ENCODE results near the gene RNF145.
"Not testable (repeated sequence)": the region's sequence is repeated elsewhere in the genome, so short reads cannot be mapped to it uniquely, and the experiment has no call there.

Gene RNF145

GRCh38 chr5:159209438-159210209, at the start of gene RNF145:
Gene RNF145, minus strand, starts transcription at chr5:159209553. Its CDS starts 5,936 bp downstream, at chr5:159203617.
- DNase-seq (ENCODE audit: low spot score) = peak; percentile 89

GRCh38 chr5:159258361-159258760, 49.0 kb upstream of the RNF145 start:
- DNase-seq (ENCODE audit: low spot score) = no peak

- no peak for DNase-seq (ENCODE audit: low spot score)
Observed at GRCh38 chr5:159257629-159258283, 48.4 kb upstream of the RNF145 start.

GRCh38 chr5:159257007-159257406, 47.7 kb upstream of the RNF145 start:
- no peak for DNase-seq (ENCODE audit: low spot score)

- no peak for DNase-seq (ENCODE audit: low spot score)
Observed at GRCh38 chr5:159252195-159252594, 42.8 kb upstream of the RNF145 start.

GRCh38 chr5:159249158-159249557, 39.8 kb upstream of the RNF145 start:
- no peak for DNase-seq (ENCODE audit: low spot score)

GRCh38 chr5:159244890-159245289, 35.5 kb upstream of the RNF145 start:
- DNase-seq (ENCODE audit: low spot score) = no peak

- DNase-seq (ENCODE audit: low spot score) = no peak
Observed at GRCh38 chr5:159244163-159244562, 34.8 kb upstream of the RNF145 start.

- DNase-seq (ENCODE audit: low spot score) = no peak
Observed at GRCh38 chr5:159243385-159243784, 34.0 kb upstream of the RNF145 start.

GRCh38 chr5:159242656-159243055, 33.3 kb upstream of the RNF145 start:
- no peak for DNase-seq (ENCODE audit: low spot score)

- no peak for DNase-seq (ENCODE audit: low spot score)
Observed at GRCh38 chr5:159241946-159242552, 32.7 kb upstream of the RNF145 start.

- DNase-seq (ENCODE audit: low spot score) = peak; percentile 59
Observed at GRCh38 chr5:159240301-159240870, 31.0 kb upstream of the RNF145 start.

- peak; percentile 17 for DNase-seq (ENCODE audit: low spot score)
Observed at GRCh38 chr5:159235871-159236520, 26.6 kb upstream of the RNF145 start.

- no peak for DNase-seq (ENCODE audit: low spot score)
Observed at GRCh38 chr5:159231167-159231566, 21.8 kb upstream of the RNF145 start.

- no peak for DNase-seq (ENCODE audit: low spot score)
Observed at GRCh38 chr5:159230657-159231056, 21.3 kb upstream of the RNF145 start.

- not testable (repeated sequence) for DNase-seq (ENCODE audit: low spot score)
Observed at GRCh38 chr5:159228097-159228496, 18.7 kb upstream of the RNF145 start.

GRCh38 chr5:159227452-159227851, 18.1 kb upstream of the RNF145 start:
- DNase-seq (ENCODE audit: low spot score) = no peak

- no peak for DNase-seq (ENCODE audit: low spot score)
Observed at GRCh38 chr5:159226451-159226850, 17.1 kb upstream of the RNF145 start.

- DNase-seq (ENCODE audit: low spot score) = no peak
Observed at GRCh38 chr5:159224471-159224870, 15.1 kb upstream of the RNF145 start.

- DNase-seq (ENCODE audit: low spot score) = no peak
Observed at GRCh38 chr5:159223469-159223868, 14.1 kb upstream of the RNF145 start.

GRCh38 chr5:159220206-159220605, 10.9 kb upstream of the RNF145 start:
- DNase-seq (ENCODE audit: low spot score) = no peak

- no peak for DNase-seq (ENCODE audit: low spot score)
Observed at GRCh38 chr5:159218595-159219023, 9.3 kb upstream of the RNF145 start.
